Neural crest cell (in vitro differentiated cells): ENCODE results near the gene FBXW5. TPM values are rescaled to one million over a fixed set of nuclear protein-coding genes. Genes with fewer than 3 reads are reported as not detected.

Source experiments
- DNase-seq: peaks from one replicate; pipeline ENCODE4 v3.0.0; 2021; ENCODE audit warnings: low read depth, mixed read lengths, low spot score
- H3K27ac Mint-ChIP-seq: one replicate; pipeline ENCODE4 v1.8.0; 2021; ENCODE audit warnings: mild to moderate bottlenecking, mixed read lengths; ENCODE audit not compliant: unreplicated experiment
- H3K27me3 Mint-ChIP-seq: 2 replicates; pipeline ENCODE4 v1.8.0; 2021; ENCODE audit warnings: low read depth, mild to moderate bottlenecking, mixed read lengths
- H3K36me3 Mint-ChIP-seq: 2 replicates; pipeline ENCODE4 v1.8.0; 2021; ENCODE audit warnings: low read depth, mild to moderate bottlenecking, mixed read lengths
- H3K4me1 Mint-ChIP-seq: 2 replicates; pipeline ENCODE4 v1.8.0; 2021; ENCODE audit warnings: mixed read lengths
- H3K4me3 Mint-ChIP-seq: one replicate; pipeline ENCODE4 v1.8.0; 2021; ENCODE audit warnings: mild to moderate bottlenecking, mixed read lengths
- H3K9me3 Mint-ChIP-seq: 2 replicates; pipeline ENCODE4 v1.8.0; 2021; ENCODE audit warnings: mixed read lengths
- total RNA-seq: library from RNA; stranded (reverse); gene quantifications from 2 replicates; pipeline ENCODE4 v1.2.1, GENCODE V29; 2021
- TF ChIP-seq, protein P1 (sequence below): fragments of 200-600 bp; sonication (generic); conservative IDR thresholded peaks from 2 replicates; pipeline ENCODE4 v1.5.0; 2021; ENCODE audit warnings: antibody characterized with exemption, mild to moderate bottlenecking

FBXW5 gene
- total RNA-seq, 1 donor from 2014 or later = 81.2 TPM

DNA sequence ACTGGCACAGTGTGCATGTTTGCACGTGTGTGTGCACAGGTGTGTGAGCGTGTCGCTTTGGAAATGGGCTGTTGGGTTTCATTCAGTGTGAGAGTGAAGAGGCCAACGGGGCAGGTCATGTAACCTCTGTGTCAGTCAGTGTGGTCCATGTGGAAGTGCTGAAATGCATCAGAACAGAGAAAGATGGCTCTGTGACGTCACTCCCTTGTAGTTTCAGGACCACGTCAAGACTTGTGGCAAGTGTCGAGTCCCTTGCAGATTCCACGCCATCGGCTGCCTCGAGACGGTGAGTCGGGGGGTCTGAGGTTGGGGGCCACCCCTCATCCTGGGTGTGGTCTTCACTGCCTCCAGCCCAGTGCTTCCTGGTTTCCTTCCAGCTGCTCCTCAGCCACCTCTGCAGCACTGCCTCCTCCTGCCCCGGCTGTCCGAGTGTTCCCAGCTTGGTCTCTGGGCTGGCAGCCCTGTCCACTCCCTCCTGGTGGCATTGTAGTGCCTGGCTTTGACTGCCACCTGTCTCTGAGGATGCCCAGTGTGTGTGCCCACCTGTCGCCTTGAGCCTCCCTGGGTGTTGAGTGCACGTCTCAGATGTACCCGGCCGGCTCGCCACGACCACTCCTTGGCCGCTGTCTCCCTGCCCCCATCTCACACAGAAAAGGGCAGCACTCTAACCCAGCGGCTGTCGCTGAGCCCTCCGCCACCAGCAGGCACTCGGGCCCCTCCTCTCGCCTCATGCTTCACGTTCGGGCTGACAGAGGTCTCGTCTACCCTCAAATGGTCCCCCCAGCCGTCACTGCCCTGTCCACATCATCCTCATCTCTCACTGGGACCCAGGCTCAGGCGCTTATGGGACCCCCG lies 28.0 kb downstream of the FBXW5 start:
- no peak overlapping the region for H3K4me3 Mint-ChIP-seq
- H3K36me3 Mint-ChIP-seq = peaks cover 8% of the 10 kb centered on the region
- TF ChIP-seq, protein P1, sequence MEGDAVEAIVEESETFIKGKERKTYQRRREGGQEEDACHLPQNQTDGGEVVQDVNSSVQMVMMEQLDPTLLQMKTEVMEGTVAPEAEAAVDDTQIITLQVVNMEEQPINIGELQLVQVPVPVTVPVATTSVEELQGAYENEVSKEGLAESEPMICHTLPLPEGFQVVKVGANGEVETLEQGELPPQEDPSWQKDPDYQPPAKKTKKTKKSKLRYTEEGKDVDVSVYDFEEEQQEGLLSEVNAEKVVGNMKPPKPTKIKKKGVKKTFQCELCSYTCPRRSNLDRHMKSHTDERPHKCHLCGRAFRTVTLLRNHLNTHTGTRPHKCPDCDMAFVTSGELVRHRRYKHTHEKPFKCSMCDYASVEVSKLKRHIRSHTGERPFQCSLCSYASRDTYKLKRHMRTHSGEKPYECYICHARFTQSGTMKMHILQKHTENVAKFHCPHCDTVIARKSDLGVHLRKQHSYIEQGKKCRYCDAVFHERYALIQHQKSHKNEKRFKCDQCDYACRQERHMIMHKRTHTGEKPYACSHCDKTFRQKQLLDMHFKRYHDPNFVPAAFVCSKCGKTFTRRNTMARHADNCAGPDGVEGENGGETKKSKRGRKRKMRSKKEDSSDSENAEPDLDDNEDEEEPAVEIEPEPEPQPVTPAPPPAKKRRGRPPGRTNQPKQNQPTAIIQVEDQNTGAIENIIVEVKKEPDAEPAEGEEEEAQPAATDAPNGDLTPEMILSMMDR = no peak
- no peak overlapping the region for H3K27ac Mint-ChIP-seq
- H3K4me1 Mint-ChIP-seq = no peaks in the 10 kb centered on the region
- no peak for DNase-seq
- H3K9me3 Mint-ChIP-seq = no peaks in the 10 kb centered on the region
- no peaks in the 10 kb centered on the region for H3K27me3 Mint-ChIP-seq

DNA sequence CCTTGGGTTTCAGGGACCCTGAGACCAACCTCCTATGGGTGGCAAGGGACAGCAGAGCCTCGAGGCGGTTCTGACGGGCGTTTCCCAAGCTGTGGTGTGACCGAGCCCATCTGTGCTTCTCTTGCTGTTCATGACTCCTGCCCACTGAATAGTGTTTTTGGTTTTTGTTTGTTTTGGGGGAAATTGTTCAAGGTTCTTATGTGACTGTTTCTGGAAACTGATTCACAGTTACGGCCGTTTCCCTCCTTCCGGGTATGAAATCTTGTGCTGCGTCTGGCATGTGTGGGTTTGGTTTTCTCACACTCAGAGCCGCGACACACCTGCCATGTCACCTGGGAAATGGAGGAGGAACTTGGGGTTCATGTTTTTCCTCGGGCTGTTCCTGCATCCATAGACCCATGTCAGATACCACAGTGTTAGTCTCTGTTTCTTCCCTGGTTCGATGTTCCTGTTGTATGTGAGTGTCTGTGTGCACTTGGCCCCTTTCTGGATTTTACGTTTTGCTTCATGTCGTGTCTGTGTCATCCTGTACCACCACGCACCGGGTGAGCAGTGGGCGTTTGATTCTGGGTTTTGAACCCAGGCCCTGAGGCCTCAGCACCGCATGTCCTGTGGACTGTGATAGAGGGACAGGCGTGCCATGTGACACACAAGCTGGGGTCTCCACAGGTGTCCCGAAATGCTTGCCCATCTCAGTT lies 28.8 kb downstream of the FBXW5 start:
- no peaks in the 10 kb centered on the region for H3K9me3 Mint-ChIP-seq
- no peaks in the 10 kb centered on the region for H3K27me3 Mint-ChIP-seq
- DNase-seq = no peak
- peaks cover 8% of the 10 kb centered on the region for H3K36me3 Mint-ChIP-seq
- TF ChIP-seq, protein P1 = no peak
- H3K4me3 Mint-ChIP-seq = no peak overlapping the region
- H3K27ac Mint-ChIP-seq = no peak overlapping the region
- no peaks in the 10 kb centered on the region for H3K4me1 Mint-ChIP-seq

DNA sequence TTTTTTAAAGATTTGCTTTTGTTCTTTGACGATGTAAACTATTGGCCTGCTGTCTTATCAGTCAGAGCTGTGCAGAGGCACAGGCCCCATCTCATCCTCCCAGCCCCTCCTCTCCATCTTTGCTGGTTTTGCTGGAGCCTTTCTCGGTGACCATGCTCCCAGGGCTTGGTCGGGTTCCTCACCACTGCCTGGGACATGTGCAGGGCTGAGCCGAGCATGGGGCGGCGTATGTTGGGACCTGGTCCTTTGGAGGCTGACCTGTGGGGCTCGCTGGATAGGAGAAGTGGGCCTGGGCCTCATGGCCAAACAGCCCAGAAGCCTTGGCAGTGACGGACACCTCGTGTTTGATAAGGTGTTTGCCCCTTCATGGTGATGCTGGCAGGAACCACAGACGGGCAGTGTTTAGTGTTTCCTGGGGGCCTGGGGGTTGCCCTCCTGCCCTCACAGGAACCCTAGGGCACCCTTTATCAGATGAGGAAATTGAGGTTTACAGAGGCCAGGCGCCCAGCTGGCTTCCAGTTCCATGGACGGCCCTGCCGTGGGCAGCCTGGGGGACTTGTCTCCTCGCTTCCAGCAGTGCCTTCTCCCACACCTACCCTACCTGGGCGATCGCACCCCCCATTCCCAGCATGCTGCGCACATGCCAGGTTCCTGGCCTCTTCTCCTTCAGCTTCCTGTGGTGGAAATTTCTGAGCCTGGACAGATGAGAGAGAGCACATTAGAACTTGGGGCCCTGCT lies 30.7 kb downstream of the FBXW5 start:
- Mint-ChIP-seq H3K4me3 (no peak overlapping the region), H3K9me3 (no peaks in the 10 kb centered on the region), H3K27ac (no peak overlapping the region), H3K27me3 (no peaks in the 10 kb centered on the region), H3K36me3 (peaks cover 3% of the 10 kb centered on the region), H3K4me1 (no peaks in the 10 kb centered on the region)
- TF ChIP-seq, protein P1 = no peak
- DNase-seq = no peak

DNA sequence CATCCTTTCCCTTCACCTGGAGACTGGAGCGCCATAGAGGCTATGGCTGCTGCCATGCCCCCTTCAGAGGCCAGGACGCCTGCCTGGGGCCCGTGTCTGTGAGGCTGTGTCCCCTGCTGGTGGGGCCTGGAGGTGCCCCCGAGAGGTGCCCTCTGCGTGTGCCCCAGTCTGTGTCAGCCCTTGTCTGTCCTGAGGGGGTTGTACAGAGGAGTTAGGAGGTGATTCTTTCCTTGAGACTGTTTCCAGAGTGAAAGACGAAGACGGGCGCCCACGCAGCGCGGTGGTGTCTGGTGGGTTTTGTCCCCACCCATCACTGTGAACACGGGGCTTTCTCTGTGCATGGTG lies 33.7 kb downstream of the FBXW5 start:
- Mint-ChIP-seq H3K4me3 (no peak overlapping the region), H3K4me1 (no peaks in the 10 kb centered on the region), H3K27me3 (no peaks in the 10 kb centered on the region), H3K36me3 (peaks cover 3% of the 10 kb centered on the region), H3K27ac (no peak overlapping the region), H3K9me3 (no peaks in the 10 kb centered on the region)
- no peak for DNase-seq
- TF ChIP-seq, protein P1 = no peak

DNA sequence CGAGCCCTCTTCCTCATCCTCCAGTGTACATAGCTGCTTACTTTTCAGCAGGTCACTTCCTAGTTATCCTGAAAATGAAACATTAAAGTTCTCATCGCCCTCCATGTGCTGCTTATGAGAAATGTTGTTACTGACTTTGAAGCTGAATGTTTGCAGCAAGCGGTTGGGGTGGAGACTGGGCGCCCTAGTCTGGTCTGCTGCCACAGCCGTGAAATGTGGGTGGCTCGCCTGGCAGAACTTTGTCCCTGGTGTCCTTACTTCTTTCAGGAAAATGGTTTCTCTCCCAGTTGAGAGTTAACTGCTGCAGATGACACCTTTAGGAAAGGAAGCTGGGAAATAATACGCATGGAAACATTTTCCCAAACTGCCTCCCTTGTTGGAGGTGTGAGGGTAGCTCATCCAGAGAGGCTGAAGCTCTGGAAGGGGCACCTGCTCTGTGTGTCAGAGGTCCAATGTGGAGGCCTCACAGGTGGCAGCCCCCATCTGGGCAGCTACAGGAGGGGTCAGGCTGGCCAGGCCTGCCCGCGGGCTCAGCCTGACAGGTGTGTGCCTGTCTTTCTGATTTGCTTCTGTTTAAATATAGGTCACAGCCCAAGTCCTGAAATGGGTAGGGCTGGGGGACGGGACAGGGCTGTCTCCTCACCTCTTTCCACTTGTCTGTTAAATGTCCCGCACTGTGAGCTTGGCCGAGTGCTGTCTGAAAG lies 34.2 kb downstream of the FBXW5 start:
- Mint-ChIP-seq H3K27ac (no peak overlapping the region), H3K9me3 (no peaks in the 10 kb centered on the region), H3K4me3 (no peak overlapping the region), H3K36me3 (peaks cover 3% of the 10 kb centered on the region), H3K4me1 (no peaks in the 10 kb centered on the region), H3K27me3 (no peaks in the 10 kb centered on the region)
- DNase-seq = no peak
- TF ChIP-seq, protein P1 = no peak
